ENCODE results near the gene PLCD3. TPM values are rescaled to one million over a fixed set of nuclear protein-coding genes. Genes with fewer than 3 reads are reported as not detected.

PLCD3 gene
- polyA plus RNA-seq, 1 donor: 13.7 TPM

DNA sequence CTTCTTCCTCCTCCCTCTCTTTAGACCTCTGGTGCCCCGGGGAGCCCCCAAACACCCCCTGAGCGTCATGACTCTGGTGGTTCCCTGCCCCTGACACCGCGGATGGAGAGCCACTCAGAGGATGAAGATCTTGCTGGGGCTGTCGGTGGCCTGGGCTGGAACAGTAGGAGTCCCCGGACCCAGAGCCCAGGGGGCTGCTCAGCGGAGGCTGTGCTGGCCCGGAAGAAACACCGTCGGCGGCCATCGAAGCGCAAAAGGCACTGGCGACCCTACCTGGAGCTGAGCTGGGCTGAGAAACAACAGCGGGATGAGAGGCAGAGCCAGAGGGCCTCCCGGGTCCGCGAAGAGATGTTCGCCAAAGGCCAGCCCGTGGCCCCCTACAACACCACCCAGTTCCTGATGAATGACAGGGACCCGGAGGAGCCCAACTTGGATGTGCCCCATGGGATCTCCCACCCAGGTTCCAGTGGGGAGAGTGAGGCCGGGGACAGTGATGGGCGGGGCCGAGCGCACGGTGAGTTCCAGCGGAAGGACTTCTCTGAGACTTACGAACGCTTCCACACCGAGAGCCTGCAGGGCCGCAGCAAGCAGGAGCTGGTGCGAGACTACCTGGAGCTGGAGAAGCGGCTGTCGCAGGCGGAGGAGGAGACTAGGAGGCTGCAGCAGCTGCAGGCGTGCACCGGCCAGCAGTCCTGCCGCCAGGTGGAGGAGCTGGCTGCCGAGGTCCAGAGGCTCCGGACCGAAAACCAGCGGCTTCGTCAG lies 36.9 kb upstream of the PLCD3 start:
- no peak for DNase-seq
- Histone ChIP-seq H3K9me3 (ENCODE audit: control insufficient read depth, low read depth, low read length) (no peaks in the 10 kb centered on the region), H3K36me3 (ENCODE audit: control insufficient read depth, insufficient read depth, low read length) (peaks cover 15% of the 10 kb centered on the region), H3K27ac (ENCODE audit: low read length) (peak overlapping the region; percentile 98), H3K4me1 (ENCODE audit: control insufficient read depth, insufficient read depth, low read length) (peaks cover 45% of the 10 kb centered on the region), H3K4me3 (ENCODE audit: low read length) (no peak overlapping the region), H3K27me3 (ENCODE audit: control insufficient read depth, insufficient read depth, low read length) (no peaks in the 10 kb centered on the region)
- WGBS (ENCODE audit: insufficient coverage, low lambda C conversion rate): no CpG with 5 or more reads among the region's 43 CpGs

GRCh38 chr17:45164734-45165269 lies 32.5 kb upstream of the PLCD3 start:
- H3K9me3 ChIP-seq (ENCODE audit: control insufficient read depth, low read depth, low read length): no peaks in the 10 kb centered on the region
- H3K4me1 ChIP-seq (ENCODE audit: control insufficient read depth, insufficient read depth, low read length): peaks cover 15% of the 10 kb centered on the region
- no peak for DNase-seq
- H3K4me3 ChIP-seq (ENCODE audit: low read length): no peak overlapping the region
- peaks cover 12% of the 10 kb centered on the region for H3K36me3 ChIP-seq (ENCODE audit: control insufficient read depth, insufficient read depth, low read length)
- 80% methylated on average over 1 of the region's 7 CpGs for WGBS (ENCODE audit: insufficient coverage, low lambda C conversion rate)
- H3K27me3 ChIP-seq (ENCODE audit: control insufficient read depth, insufficient read depth, low read length): no peaks in the 10 kb centered on the region
- no peak overlapping the region for H3K27ac ChIP-seq (ENCODE audit: low read length)

DNA sequence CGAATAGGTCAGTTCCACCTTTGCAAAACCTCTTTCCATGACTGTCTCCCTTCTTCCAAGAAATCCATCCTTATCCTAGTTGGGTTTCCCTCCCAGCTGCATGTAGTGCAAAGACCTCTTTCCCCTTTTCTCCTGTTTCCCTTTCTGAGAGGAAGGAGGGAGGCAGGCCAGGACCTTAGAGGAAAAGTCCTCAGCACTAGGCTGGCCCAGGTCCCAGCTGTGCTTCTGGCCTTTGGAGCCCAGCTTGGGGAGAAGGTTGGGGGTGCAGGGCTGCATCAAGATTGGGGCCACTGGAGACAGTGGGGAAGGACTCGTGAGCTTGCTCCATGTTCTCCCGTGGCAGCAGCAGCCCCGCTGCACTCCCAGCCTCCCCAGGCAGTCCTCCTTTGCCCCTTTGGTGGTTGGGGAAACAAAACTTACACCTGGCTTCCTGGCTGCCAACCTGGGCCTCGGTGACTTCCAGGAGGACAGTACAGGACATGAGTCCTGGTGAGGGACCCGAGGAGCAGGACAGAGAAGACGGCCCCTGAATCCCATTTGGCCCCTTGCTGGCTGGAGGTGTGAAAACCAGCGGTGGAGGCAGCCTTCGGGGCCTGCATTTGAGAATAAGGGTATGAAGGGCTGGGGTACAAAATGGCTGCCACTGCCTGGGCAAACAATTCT lies 29.8 kb upstream of the PLCD3 start:
- H3K27ac ChIP-seq (ENCODE audit: low read length): peak overlapping the region; percentile 54
- DNase-seq: no peak
- H3K4me3 ChIP-seq (ENCODE audit: low read length): peak overlapping the region; percentile 29
- peaks cover 26% of the 10 kb centered on the region for H3K4me1 ChIP-seq (ENCODE audit: control insufficient read depth, insufficient read depth, low read length)
- no CpG with 5 or more reads among the region's 9 CpGs for WGBS (ENCODE audit: insufficient coverage, low lambda C conversion rate)
- H3K27me3 ChIP-seq (ENCODE audit: control insufficient read depth, insufficient read depth, low read length): no peaks in the 10 kb centered on the region
- no peaks in the 10 kb centered on the region for H3K9me3 ChIP-seq (ENCODE audit: control insufficient read depth, low read depth, low read length)
- peaks cover 3% of the 10 kb centered on the region for H3K36me3 ChIP-seq (ENCODE audit: control insufficient read depth, insufficient read depth, low read length)

DNA sequence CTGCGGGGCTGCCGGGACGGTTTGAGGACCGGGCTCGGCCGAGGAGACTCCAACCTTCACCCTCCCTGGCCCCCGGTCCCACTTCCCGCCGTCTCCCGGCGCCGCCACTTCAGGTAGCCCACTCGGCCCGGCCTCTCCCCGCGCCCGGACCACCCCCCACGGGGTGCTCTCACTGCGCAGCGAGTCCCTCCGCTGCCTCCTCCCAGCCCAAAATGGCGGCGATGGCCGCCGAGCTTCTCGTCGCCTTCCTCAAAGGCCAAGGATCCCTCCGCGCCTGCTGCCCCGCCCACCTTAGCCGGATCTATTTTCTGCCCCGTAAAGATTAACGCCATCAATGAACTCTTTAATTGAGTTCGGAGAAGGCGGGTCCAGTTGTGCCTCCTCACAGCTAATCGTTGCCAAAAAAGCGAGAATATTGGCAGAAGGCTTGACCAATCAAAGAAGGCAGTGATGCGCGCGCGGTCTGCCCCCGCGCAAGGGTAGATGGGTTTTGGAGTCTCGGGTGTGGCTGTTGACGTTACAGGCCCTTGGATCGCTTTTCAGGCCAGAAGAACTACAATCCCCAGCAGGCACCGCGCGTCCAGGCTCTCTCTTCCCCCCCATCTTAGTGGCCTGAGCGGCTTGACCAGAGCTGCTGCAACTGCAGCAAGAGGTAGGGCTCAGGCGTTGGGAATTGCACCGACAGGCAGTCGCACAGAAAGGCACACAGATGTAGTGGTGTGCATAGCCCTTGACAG lies 29.1 kb upstream of the PLCD3 start, which contains the start of gene HEXIM2:
HEXIM2 (plus strand) TSS at position 588 of the 737 bp plus-strand sequence. CDS start 919 bp downstream, outside the sequence.
- peak within 1 kb of the TSS; percentile 96 for H3K27ac ChIP-seq (ENCODE audit: low read length)
- H3K9me3 ChIP-seq (ENCODE audit: control insufficient read depth, low read depth, low read length): no peaks in the 10 kb centered on the region
- no CpG with 5 or more reads among the region's 53 CpGs for WGBS (ENCODE audit: insufficient coverage, low lambda C conversion rate)
- H3K4me1 ChIP-seq (ENCODE audit: control insufficient read depth, insufficient read depth, low read length): peaks cover 26% of the 10 kb centered on the region
- peak within 1 kb of the TSS; percentile 92 for H3K4me3 ChIP-seq (ENCODE audit: low read length)
- peak; percentile 100 for DNase-seq
- no peaks in the 10 kb centered on the region for H3K27me3 ChIP-seq (ENCODE audit: control insufficient read depth, insufficient read depth, low read length)
- H3K36me3 ChIP-seq (ENCODE audit: control insufficient read depth, insufficient read depth, low read length): peaks cover 3% of the 10 kb centered on the region

- peak; percentile 70 to 88 for DNase-seq
- Histone ChIP-seq H3K27me3 (ENCODE audit: control insufficient read depth, insufficient read depth, low read length) (no peaks in the 10 kb centered on the region), H3K27ac (ENCODE audit: low read length) (peak overlapping the region; percentile 96), H3K4me1 (ENCODE audit: control insufficient read depth, insufficient read depth, low read length) (peaks cover 26% of the 10 kb centered on the region), H3K4me3 (ENCODE audit: low read length) (peak overlapping the region; percentile 92), H3K9me3 (ENCODE audit: control insufficient read depth, low read depth, low read length) (no peaks in the 10 kb centered on the region), H3K36me3 (ENCODE audit: control insufficient read depth, insufficient read depth, low read length) (peaks cover 3% of the 10 kb centered on the region)
- no CpG with 5 or more reads among the region's 48 CpGs for WGBS (ENCODE audit: insufficient coverage, low lambda C conversion rate)
These were observed 28.4 kb upstream of the PLCD3 start for GRCh38 chr17:45160447-45161287.

- peaks cover 22% of the 10 kb centered on the region for H3K4me1 ChIP-seq (ENCODE audit: control insufficient read depth, insufficient read depth, low read length)
- 71% methylated on average over 1 of the region's 3 CpGs for WGBS (ENCODE audit: insufficient coverage, low lambda C conversion rate)
These were observed 23.9 kb upstream of the PLCD3 start for GRCh38 chr17:45156242-45156641.

DNA sequence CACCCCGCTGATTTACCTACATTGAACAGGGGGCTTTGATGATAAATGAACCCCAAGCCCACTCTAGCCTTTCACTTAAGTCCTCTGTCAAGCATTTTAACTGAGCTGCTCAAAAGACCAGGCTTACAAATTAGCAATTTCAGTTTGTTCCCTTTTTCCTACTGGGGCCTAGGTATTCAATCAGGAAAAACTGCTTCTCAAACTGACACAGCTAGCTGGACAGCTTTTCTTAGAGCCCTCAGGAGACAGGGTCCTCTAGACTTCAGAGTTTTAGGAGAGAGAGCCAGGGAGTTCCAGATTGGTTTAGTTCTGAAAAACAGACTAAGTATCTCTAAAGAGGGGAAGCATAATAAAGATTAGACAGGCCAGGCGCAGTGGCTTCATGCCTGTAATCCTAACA lies 23.2 kb upstream of the PLCD3 start:
- H3K9me3 ChIP-seq (ENCODE audit: control insufficient read depth, low read depth, low read length): no peaks in the 10 kb centered on the region
- no peak for DNase-seq
- no peak overlapping the region for H3K4me3 ChIP-seq (ENCODE audit: low read length)
- H3K27me3 ChIP-seq (ENCODE audit: control insufficient read depth, insufficient read depth, low read length): no peaks in the 10 kb centered on the region
- WGBS (ENCODE audit: insufficient coverage, low lambda C conversion rate): no CpG with 5 or more reads among the region's 2 CpGs
- H3K27ac ChIP-seq (ENCODE audit: low read length): no peak overlapping the region
- peaks cover 28% of the 10 kb centered on the region for H3K4me1 ChIP-seq (ENCODE audit: control insufficient read depth, insufficient read depth, low read length)
- no peaks in the 10 kb centered on the region for H3K36me3 ChIP-seq (ENCODE audit: control insufficient read depth, insufficient read depth, low read length)

More at GRCh38 chr17:45156242-45156641, 23.9 kb upstream of the PLCD3 start:
- Histone ChIP-seq H3K36me3 (ENCODE audit: control insufficient read depth, insufficient read depth, low read length) (no peaks in the 10 kb centered on the region), H3K4me3 (ENCODE audit: low read length) (no peak overlapping the region), H3K27ac (ENCODE audit: low read length) (no peak overlapping the region), H3K9me3 (ENCODE audit: control insufficient read depth, low read depth, low read length) (no peaks in the 10 kb centered on the region), H3K27me3 (ENCODE audit: control insufficient read depth, insufficient read depth, low read length) (no peaks in the 10 kb centered on the region)
- DNase-seq: no peak

GRCh38 chr17:45155029-45155428 lies 22.7 kb upstream of the PLCD3 start:
- Histone ChIP-seq H3K36me3 (ENCODE audit: control insufficient read depth, insufficient read depth, low read length) (no peaks in the 10 kb centered on the region), H3K9me3 (ENCODE audit: control insufficient read depth, low read depth, low read length) (no peaks in the 10 kb centered on the region), H3K27me3 (ENCODE audit: control insufficient read depth, insufficient read depth, low read length) (no peaks in the 10 kb centered on the region), H3K4me3 (ENCODE audit: low read length) (no peak overlapping the region), H3K4me1 (ENCODE audit: control insufficient read depth, insufficient read depth, low read length) (peaks cover 28% of the 10 kb centered on the region), H3K27ac (ENCODE audit: low read length) (no peak overlapping the region)
- DNase-seq: no peak
- no CpG with 5 or more reads among the region's 4 CpGs for WGBS (ENCODE audit: insufficient coverage, low lambda C conversion rate)

GRCh38 chr17:45150911-45151809 lies 18.8 kb upstream of the PLCD3 start:
- Histone ChIP-seq H3K36me3 (ENCODE audit: control insufficient read depth, insufficient read depth, low read length) (no peaks in the 10 kb centered on the region), H3K4me3 (ENCODE audit: low read length) (peak overlapping the region; percentile 65), H3K27ac (ENCODE audit: low read length) (peak overlapping the region; percentile 47), H3K27me3 (ENCODE audit: control insufficient read depth, insufficient read depth, low read length) (no peaks in the 10 kb centered on the region), H3K9me3 (ENCODE audit: control insufficient read depth, low read depth, low read length) (no peaks in the 10 kb centered on the region), H3K4me1 (ENCODE audit: control insufficient read depth, insufficient read depth, low read length) (peaks cover 23% of the 10 kb centered on the region)
- WGBS (ENCODE audit: insufficient coverage, low lambda C conversion rate): 0% methylated on average over 1 of the region's 8 CpGs
- DNase-seq: peak in 1 of 2 donors; percentile 14
